Middle frontal gyrus (tissue), 1 donor: ENCODE results near the gene KCNC2.

Source experiments
- DNase-seq: peaks from one replicate; pipeline ENCODE4 v3.0.0-alpha.2; 2015; ENCODE audit warnings: low spot score; ENCODE audit errors: extremely low spot score

KCNC2 gene

DNA sequence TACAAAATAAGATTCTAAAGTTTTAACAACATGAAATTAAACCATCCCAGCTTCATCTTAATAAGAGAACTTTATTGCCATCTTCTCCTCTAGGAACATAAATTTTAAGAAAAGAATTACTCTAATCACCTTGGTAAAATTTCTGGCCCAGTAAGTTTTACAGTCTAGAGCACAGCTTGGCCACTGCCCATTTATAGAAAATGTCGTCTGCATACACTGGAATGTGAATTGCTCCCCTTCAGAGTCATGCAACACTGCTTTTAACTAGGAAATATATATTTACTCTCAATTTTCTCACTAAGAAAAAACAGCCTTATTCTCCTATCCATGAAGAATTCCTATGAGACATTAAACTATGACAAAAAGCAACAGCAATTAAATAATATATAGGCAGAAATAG lies 48.2 kb downstream of the KCNC2 start:
- no peak for DNase-seq

- DNase-seq = no peak
These were observed 52.3 kb downstream of the KCNC2 start for GRCh38 chr12:75157385-75157784.

- no peak for DNase-seq
These were observed 53.7 kb downstream of the KCNC2 start for GRCh38 chr12:75155962-75156361.

- peak; percentile 37 for DNase-seq
These were observed 55.3 kb downstream of the KCNC2 start for GRCh38 chr12:75154388-75154787.

GRCh38 chr12:75139196-75139595 lies 70.4 kb downstream of the KCNC2 start:
- peak; percentile 35 for DNase-seq

GRCh38 chr12:75137896-75138295 lies 71.7 kb downstream of the KCNC2 start:
- DNase-seq = no peak

- DNase-seq = no peak
These were observed 74.6 kb downstream of the KCNC2 start for GRCh38 chr12:75135026-75135425.

- DNase-seq = no peak
These were observed 78.8 kb downstream of the KCNC2 start for GRCh38 chr12:75130811-75131210.

GRCh38 chr12:75129275-75129674 lies 80.4 kb downstream of the KCNC2 start:
- DNase-seq = no peak

GRCh38 chr12:75121036-75121705 lies 88.5 kb downstream of the KCNC2 start:
- DNase-seq = no peak

GRCh38 chr12:75120311-75120711 lies 89.3 kb downstream of the KCNC2 start:
- no peak for DNase-seq

GRCh38 chr12:75116646-75117198 lies 92.9 kb downstream of the KCNC2 start:
- no peak for DNase-seq

DNA sequence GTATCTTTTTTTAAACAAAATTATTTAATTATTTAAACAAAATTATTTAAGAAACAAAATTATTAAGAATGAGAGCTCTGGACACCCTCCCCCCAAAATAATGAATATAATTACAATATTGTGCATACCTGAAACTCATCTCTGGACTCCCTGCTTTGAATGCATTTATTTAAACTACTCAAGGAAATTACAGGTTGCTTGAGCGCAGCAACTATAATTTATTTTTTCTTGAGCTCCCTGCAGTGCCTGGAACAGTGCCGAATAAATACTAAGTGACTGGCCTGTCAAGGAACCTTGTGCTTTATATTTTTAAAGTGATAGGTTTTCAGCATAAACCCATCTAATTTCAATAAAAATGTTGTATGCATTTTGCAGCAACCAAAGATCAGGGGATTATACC lies 93.9 kb downstream of the KCNC2 start:
- no peak for DNase-seq

DNA sequence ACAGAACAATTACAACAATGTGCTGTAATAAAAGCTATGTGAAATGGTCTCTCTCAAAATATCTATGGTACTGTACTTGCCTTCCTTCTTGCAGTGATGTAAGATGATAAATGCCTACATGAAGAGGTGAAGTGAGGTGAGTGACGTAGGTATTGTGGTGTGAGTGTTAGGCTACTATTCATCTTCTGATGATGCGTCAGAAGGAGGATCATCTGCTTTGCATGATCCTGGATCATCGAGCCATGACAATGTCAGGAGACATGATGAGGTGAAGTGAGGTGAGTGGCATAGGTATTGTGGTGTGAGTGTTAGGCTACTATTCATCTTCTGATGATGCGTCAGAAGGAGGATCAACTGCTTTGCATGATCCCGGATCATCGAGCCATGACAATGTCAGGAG lies 105.8 kb downstream of the KCNC2 start:
- DNase-seq = no peak

DNA sequence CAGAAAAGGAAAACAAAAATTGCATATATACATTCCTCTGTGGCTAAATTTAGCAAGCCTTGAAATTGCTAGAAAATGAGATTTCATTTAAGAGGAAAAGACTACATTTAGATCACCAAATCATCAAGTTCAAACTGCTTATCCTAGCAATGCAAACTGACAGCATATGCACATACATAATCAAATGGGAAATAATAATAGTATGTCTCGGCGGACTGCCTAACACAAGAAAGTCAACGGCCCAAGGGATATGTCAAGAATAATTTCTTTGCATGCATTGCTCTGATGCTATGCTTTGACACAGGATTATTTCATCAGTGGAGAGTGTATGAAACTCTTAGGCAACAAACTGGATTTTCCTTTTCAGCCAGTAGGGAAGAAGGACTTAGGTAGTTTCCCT lies 107.9 kb downstream of the KCNC2 start:
- DNase-seq = no peak

GRCh38 chr12:75099210-75099609 lies 110.4 kb downstream of the KCNC2 start:
- no peak for DNase-seq

DNA sequence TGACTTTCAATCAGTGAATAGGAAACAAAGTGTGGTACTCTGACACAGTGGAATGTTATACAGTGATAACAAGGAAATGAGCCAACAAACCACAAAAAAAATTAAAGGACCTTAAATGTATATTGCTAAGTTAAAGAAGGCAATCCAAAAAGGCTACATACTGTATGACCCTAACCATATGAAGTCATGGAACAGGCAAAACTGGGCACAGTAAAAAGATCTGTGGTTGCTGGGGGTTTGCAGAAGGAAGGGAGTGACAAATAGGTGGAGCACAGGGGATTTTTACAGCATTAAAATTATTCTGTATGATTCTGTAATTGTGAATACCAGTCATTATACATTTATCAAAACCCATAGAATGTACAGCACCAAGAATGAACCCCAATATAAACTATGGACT lies 112.6 kb downstream of the KCNC2 start:
- no peak for DNase-seq

DNA sequence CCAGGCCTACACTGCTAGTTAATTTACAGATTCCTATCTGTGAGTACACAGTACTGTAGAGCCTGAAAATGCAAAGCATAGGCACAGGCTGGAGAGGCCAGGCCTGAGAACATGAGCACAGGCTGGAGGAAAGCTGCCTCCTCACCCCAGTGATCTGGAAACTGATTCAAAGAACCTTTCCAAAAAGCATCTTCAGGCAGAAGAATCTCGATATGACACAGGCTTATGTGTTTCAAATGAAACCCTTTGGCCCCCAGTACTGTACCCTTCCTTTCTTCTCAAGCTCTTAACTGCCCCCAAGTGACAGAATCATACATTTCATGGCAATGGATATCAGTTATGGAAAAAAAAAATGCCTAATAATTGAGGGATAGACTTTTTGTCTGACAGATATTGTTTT lies 122.0 kb downstream of the KCNC2 start:
- DNase-seq = no peak

DNA sequence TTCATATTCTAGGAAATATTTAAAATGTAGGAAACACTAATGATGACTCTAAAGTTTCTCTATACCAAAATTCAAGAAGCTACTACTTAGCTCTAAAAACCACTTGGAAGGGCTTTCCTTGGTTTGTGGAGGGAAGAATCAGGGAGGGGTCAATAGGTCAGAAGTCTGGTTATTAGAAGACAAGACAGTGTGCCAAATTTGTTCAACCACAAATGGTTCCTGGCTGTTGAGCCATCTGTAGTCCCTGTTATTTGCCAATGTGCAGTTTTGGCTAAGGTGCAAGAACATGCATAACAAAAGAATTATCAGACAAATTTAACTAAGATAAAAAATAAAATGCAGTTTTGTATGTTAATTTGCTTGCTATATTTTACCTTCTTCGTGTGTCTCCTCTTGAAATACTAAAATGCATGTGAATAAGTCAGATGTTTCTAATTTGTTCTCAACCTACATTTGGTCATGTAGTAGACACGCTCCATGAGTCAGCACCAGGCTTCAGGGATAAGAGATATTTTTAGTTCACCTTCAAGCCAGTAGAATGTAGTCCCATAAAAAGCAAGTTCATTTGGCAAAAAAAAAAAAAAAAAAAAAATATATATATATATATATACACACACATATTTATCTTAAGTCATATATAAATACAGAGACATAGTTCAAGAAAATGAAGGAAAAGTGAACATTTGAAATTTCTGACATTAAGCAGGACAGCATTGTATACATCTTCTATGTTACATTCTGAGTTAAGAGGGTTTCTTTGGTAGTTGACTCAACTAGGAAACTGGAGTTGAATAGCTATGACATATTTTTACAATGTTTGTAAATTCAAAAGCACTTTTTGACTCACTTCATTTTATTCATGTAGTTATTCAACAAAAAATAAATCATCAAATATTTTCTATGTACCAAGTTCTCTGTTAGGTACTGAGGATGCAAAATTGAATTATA lies 123.3 kb downstream of the KCNC2 start:
- DNase-seq = no peak

- no peak for DNase-seq
These were observed 128.3 kb downstream of the KCNC2 start for GRCh38 chr12:75081305-75081704.

DNA sequence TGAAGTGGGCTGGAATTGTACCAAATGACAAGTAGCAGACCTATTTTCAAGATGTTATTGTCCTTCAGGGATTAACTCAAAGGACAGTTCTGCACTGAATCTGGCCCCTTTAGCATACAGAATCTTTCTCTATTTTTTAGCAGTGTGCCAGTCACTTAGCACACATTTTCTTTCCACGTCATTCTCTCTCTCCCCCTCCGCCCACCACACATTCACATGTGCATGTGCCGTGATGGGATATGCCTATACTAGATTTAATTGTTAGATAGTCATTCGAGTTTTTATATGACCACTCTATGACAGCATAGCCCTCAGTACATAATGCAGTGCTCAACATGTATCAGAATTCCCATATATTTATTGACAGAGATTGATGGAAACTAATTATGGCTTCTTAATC lies 129.1 kb downstream of the KCNC2 start:
- DNase-seq = no peak

- DNase-seq = no peak
These were observed 144.2 kb downstream of the KCNC2 start for GRCh38 chr12:75065482-75065881.
